Upper lobe of left lung (tissue), 6 donors: ENCODE measurements around the gene SUSD6. TPM values are rescaled to one million over a fixed set of nuclear protein-coding genes. Genes with fewer than 3 reads are reported as not detected.

Experiments
- ATAC-seq, 2 donors: fragments of 200-7000 bp; cut with Tn5 transposase; one replicate each; pipeline ENCODE4 v1.9.1; 2022; ENCODE audit warnings: mild to moderate bottlenecking in 2 of 2, moderate library complexity in 2 of 2; ENCODE audit not compliant: low FRiP score in 2 of 2
- DNase-seq, 2 donors: peaks; one replicate each; pipeline ENCODE4 v3.0.0-alpha.2; 2019 to 2020
- H3K27ac ChIP-seq, 4 donors: fragments of 200-600 bp; sonication (generic); one replicate each; pipeline ENCODE4 v1.5.1; 2016 to 2019
- H3K27me3 ChIP-seq, 4 donors: fragments of 200-600 bp; sonication (generic); one replicate each; pipeline ENCODE4 v1.5.1; 2017 to 2019
- H3K36me3 ChIP-seq, 4 donors: fragments of 200-600 bp; sonication (generic); one replicate each; pipeline ENCODE4 v1.5.1; 2016 to 2019
- H3K4me1 ChIP-seq, 4 donors: fragments of 200-600 bp; sonication (generic); one replicate each; pipeline ENCODE4 v1.5.1; 2018 to 2019
- H3K4me3 ChIP-seq, 4 donors: fragments of 200-600 bp; sonication (generic); one replicate each; pipeline ENCODE4 v1.5.1; 2017 to 2019; ENCODE audit warnings: mild to moderate bottlenecking in 2 of 4, moderate library complexity in 1 of 4
- H3K9me3 ChIP-seq, 4 donors: fragments of 200-600 bp; sonication (generic); one replicate each; pipeline ENCODE4 v1.5.1; 2018 to 2019
- CTCF ChIP-seq, 6 experiments: fragments of 450-650 bp in 4 of 6; fragments of 200-600 bp in 2 of 6; sonication (generic) in 2 of 6; IDR thresholded peaks; one replicate each; pipeline ENCODE4 v1.5.1; 2016 to 2019; ENCODE audit warnings: antibody characterized with exemption in 6 of 6
- EP300 ChIP-seq, 4 donors: sonication (generic); formaldehyde crosslinking; IDR thresholded peaks; one replicate each; pipeline ENCODE4 v1.5.1; 2017; ENCODE audit warnings: antibody characterized with exemption in 4 of 4, control low read depth in 2 of 4
- POLR2A ChIP-seq, 4 donors: fragments of 450-650 bp; IDR thresholded peaks; one replicate each; pipeline ENCODE4 v1.5.1; 2016 to 2017; ENCODE audit warnings: antibody characterized with exemption in 4 of 4, mild to moderate bottlenecking in 2 of 4
- POLR2AphosphoS5 ChIP-seq, 2 donors: sonication (generic); formaldehyde crosslinking; IDR thresholded peaks; one replicate each; pipeline ENCODE4 v1.5.1; 2017; ENCODE audit warnings: antibody characterized with exemption in 2 of 2
- WGBS, 2 donors: methylation state at CpG; one replicate each; pipeline ENCODE4 v1.1.5; 2017 to 2018; 5-methylcytosine and 5-hydroxymethylcytosine counted together
- total RNA-seq, 6 donors: library from RNA; depleted of rRNA in 4 of 6; stranded (reverse); fragments of >200 nt in 4 of 6; gene quantifications; one replicate each; pipeline versions ENCODE4 v1.1.0 to v1.2.1, GENCODE V29; 2016 to 2021
- donor health status: DM: no; HTN: no; CAD: no; lungs with moderate emphysema.
- donor health status: DM: no; HTN: yes; CAD: no; lungs with severe emphysema.

SUSD6 gene
- total RNA-seq, 6 donors from 2014 or later = 63.4 to 90.4 (median 81.6) TPM

- TF ChIP-seq POLR2AphosphoS5 (IDR thresholded peaks at IDR 0.05) (no peak), POLR2A (IDR thresholded peaks at IDR 0.05) (no peak), EP300 (IDR thresholded peaks at IDR 0.05) (no peak), CTCF (IDR thresholded peaks at IDR 0.05) (no peak)
- peaks cover 0 to 4% (median 2%) of the 10 kb centered on the region in 4 donors for H3K9me3 ChIP-seq
- no peaks in the 10 kb centered on the region for H3K27me3 ChIP-seq
- WGBS, 2 donors = 88 to 95% methylated on average over 1 of the region's 1 CpG
- no peak overlapping the region for H3K27ac ChIP-seq
- no peaks in the 10 kb centered on the region for H3K4me1 ChIP-seq
- H3K4me3 ChIP-seq = no peak overlapping the region
- H3K36me3 ChIP-seq = no peaks in the 10 kb centered on the region
- DNase-seq = no peak
- no peak for ATAC-seq
Observed at GRCh38 chr14:69741055-69741454, 129.7 kb downstream of the SUSD6 start.

GRCh38 chr14:69749956-69750355, 138.6 kb downstream of the SUSD6 start:
- H3K4me3 ChIP-seq = no peak overlapping the region
- no peak for DNase-seq

GRCh38 chr14:69750495-69750894, 139.1 kb downstream of the SUSD6 start:
- ATAC-seq = no peak
- Histone ChIP-seq H3K4me1 (no peaks in the 10 kb centered on the region), H3K27ac (no peak overlapping the region), H3K9me3 (no peaks in the 10 kb centered on the region), H3K36me3 (no peaks in the 10 kb centered on the region), H3K27me3 (no peaks in the 10 kb centered on the region), H3K4me3 (no peak overlapping the region)
- WGBS, 2 donors = 97 to 100% methylated on average over 2 of the region's 2 CpGs
- no peak for TF ChIP-seq POLR2AphosphoS5 (IDR thresholded peaks at IDR 0.05)
- TF ChIP-seq EP300 (IDR thresholded peaks at IDR 0.05) = no peak
- no peak for TF ChIP-seq POLR2A (IDR thresholded peaks at IDR 0.05)
- TF ChIP-seq CTCF (IDR thresholded peaks at IDR 0.05) = no peak
- no peak for DNase-seq

More at GRCh38 chr14:69749956-69750355, 138.6 kb downstream of the SUSD6 start:
- no peak overlapping the region for H3K27ac ChIP-seq
- no peak for TF ChIP-seq POLR2A (IDR thresholded peaks at IDR 0.05)
- no peak for ATAC-seq
- no peaks in the 10 kb centered on the region for H3K36me3 ChIP-seq
- H3K9me3 ChIP-seq = no peaks in the 10 kb centered on the region
- H3K4me1 ChIP-seq = no peaks in the 10 kb centered on the region
- 75 to 85% methylated on average over 1 of the region's 1 CpG for WGBS, 2 donors
- no peaks in the 10 kb centered on the region for H3K27me3 ChIP-seq

- no peak overlapping the region for H3K4me3 ChIP-seq
- no peaks in the 10 kb centered on the region for H3K9me3 ChIP-seq
- no peaks in the 10 kb centered on the region for H3K27me3 ChIP-seq
- no peak overlapping the region for H3K27ac ChIP-seq
- 50 to 81% methylated on average over 1 of the region's 1 CpG for WGBS, 2 donors
- DNase-seq (no peak), ATAC-seq (no peak)
- H3K36me3 ChIP-seq = no peaks in the 10 kb centered on the region
- TF ChIP-seq POLR2A (IDR thresholded peaks at IDR 0.05) (no peak), EP300 (IDR thresholded peaks at IDR 0.05) (no peak), POLR2AphosphoS5 (IDR thresholded peaks at IDR 0.05) (no peak), CTCF (IDR thresholded peaks at IDR 0.05) (no peak)
- no peaks in the 10 kb centered on the region for H3K4me1 ChIP-seq
Observed at GRCh38 chr14:69752773-69753172, 141.4 kb downstream of the SUSD6 start.

GRCh38 chr14:69753860-69754259, 142.5 kb downstream of the SUSD6 start:
- H3K4me1 ChIP-seq = no peaks in the 10 kb centered on the region

More at GRCh38 chr14:69753860-69754259, 142.5 kb downstream of the SUSD6 start:
- no peak overlapping the region for H3K4me3 ChIP-seq
- DNase-seq = no peak
- no peaks in the 10 kb centered on the region for H3K9me3 ChIP-seq
- no peaks in the 10 kb centered on the region for H3K36me3 ChIP-seq
- no peak overlapping the region for H3K27ac ChIP-seq
- 91 to 100% methylated on average over 1 of the region's 1 CpG for WGBS, 2 donors
- no peak for TF ChIP-seq EP300 (IDR thresholded peaks at IDR 0.05)
- TF ChIP-seq CTCF (IDR thresholded peaks at IDR 0.05) = no peak
- no peak for TF ChIP-seq POLR2A (IDR thresholded peaks at IDR 0.05)
- no peak for TF ChIP-seq POLR2AphosphoS5 (IDR thresholded peaks at IDR 0.05)
- no peaks in the 10 kb centered on the region for H3K27me3 ChIP-seq
- ATAC-seq = no peak
